Choroid plexus epithelial cell (primary cell): Measurements from ENCODE around the gene CCDC171.
A peak's percentile ranks its signal among the peaks of the same experiment; 100 is the strongest.
"Not testable (repeated sequence)": the region's sequence is repeated elsewhere in the genome, so short reads cannot be mapped to it uniquely, and the experiment has no call there.

ENCODE experiments used
- DNase-seq: peaks from one replicate; pipeline ENCODE4 v3.0.0-alpha.2; 2010; ENCODE audit warnings: low read depth
- H3K4me3 ChIP-seq: 2 replicates; pipeline ENCODE4 v1.5.1; 2011; ENCODE audit warnings: low read depth, mild to moderate bottlenecking, control low read depth, low read length, moderate library complexity
- CTCF ChIP-seq: conservative IDR thresholded peaks from 2 replicates; pipeline ENCODE4 v1.5.1; 2011; ENCODE audit warnings: low read depth, mild to moderate bottlenecking, control low read depth, inconsistent platforms, low read length, moderate library complexity

Gene CCDC171

GRCh38 chr9:15513335-15513734 lies 39.5 kb upstream of the CCDC171 start:
- DNase-seq: peak; percentile 28
- peak; percentile 34 for TF ChIP-seq CTCF
- no peak overlapping the region for H3K4me3 ChIP-seq

DNA sequence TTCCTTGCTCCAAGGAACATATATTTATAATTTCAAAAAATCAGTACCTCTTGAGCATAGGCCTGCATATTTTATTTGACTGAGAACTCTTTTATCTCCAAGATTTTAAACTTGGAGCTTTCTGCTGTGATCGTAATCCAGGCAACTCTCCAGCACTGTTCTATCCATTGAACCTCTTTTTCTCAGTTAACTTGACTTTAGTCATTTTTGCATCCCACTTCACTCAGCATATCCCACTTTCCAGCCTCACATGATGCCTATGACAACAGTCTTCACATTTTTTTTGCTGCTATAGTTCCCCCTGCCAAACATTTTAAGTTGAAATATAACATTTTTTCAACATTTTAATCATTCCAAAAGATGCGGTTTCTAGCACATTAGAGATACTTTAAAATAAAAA lies 33.0 kb upstream of the CCDC171 start:
- TF ChIP-seq CTCF: no peak
- DNase-seq: no peak
- H3K4me3 ChIP-seq: no peak overlapping the region

- no peak for DNase-seq
- H3K4me3 ChIP-seq: no peak overlapping the region
- TF ChIP-seq CTCF: no peak
These were observed 31.6 kb upstream of the CCDC171 start for GRCh38 chr9:15521254-15521653.

DNA sequence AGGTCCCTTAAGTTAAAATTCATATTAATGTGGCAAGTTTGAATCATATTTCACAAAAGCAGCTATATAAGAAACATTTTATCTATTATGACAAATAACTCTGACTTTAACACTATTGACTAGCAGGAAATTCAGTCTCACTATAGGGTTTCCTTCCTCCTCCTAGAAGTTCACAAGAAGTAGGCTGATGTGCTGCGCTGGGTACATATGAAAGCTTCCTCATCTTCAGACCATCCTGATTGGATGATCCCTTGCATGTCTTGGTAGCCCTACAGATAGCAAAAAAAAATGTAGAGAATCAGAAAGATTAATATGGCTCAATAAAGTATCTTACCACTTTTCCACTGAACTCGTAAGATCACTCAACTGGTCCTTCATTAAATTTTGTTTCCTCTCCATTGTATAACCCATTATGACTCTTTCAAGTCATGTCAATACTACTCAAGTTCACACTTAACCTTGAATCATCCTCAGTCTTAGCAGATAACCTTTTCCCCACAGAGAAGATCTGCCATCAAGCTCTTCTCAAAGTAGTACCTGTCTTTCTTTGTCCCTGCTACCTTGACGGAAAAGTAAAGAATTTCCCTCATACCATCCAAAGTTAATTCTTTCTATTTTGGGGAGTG lies 30.6 kb upstream of the CCDC171 start:
- no peak overlapping the region for H3K4me3 ChIP-seq
- no peak for DNase-seq
- TF ChIP-seq CTCF: no peak

DNA sequence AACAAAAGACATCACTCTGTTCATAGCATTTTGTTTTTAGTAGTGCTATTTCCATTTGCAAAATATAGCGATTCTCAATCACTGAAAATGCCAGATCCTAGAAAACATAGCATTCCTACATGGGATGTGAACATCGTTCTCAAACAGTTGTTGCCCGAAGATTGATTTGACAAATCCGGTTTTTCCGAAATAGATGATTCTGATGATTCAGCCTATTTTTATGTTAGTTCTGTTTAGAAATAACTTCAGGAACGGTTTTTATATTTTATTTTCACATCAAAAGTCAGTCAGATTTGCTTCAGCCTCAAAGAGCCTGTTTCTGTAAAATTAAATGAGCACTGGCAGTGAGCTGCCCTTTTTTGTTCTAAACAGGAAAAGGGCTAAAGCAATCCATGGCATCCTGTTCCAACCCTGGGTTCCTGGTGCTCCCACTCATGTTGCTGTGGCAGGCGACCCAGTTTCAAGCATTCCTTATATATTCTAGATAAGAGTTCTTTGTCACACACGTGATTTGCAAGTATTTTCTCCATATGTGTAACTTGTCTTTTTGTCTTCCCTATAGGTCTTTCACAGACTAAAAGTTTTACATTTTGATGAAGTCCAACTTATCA lies 27.9 kb upstream of the CCDC171 start:
- DNase-seq: no peak
- TF ChIP-seq CTCF: no peak
- H3K4me3 ChIP-seq: no peak overlapping the region

DNA sequence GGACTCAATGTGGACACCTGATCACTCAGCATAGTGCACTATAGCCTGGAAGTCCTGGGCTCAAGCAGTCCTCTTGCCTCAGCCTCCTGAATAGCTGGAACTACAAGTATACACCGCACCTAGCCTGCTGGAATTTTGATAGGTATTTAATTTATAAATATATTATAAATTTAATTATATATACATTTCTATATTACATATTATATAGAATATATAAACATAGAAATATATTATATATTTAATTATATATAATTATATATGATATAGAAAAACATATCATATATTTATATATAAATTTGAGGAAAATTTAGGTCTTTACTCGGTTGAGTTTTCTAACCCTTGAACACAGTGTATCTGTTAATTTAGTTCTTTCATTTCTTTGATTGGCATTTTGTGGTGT lies 26.9 kb upstream of the CCDC171 start:
- no peak for TF ChIP-seq CTCF
- no peak for DNase-seq
- no peak overlapping the region for H3K4me3 ChIP-seq

- H3K4me3 ChIP-seq, DNase-seq: not testable (repeated sequence)
These were observed 25.8 kb upstream of the CCDC171 start for GRCh38 chr9:15527035-15527434.
